ENCODE results near the gene ADAMTSL1. TPM values are rescaled to one million over a fixed set of nuclear protein-coding genes. Genes with fewer than 3 reads are reported as not detected.

Gene ADAMTSL1
- total and polyA plus RNA-seq, 2 experiments from 2014 or later: 2.3 to 5.0 TPM

DNA sequence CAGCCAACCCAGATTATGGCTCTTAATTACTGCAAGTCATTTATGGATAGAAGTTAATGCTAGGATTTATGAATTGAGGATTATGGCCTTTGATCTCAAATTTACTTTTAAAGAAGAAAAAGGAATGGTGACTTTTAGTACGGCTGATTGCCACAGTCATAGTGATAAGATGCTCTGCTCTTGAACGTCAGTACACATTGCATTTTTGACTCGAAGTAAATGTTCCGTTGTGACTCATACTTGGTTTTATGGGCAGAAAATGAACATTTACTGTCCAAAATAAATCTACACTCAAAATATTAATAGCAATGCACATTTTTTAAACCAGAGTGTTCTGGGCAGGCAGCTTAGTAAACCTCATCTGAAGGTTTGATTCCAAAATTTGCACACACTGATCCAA lies 830 bp downstream of the ADAMTSL1 start:
- Mint-ChIP-seq H3K4me3 (peak overlapping the region; percentile 67), H3K27ac (no peak overlapping the region), H3K4me1 (peaks cover 63% of the 10 kb centered on the region), H3K9me3 (peaks cover under 1% of the 10 kb centered on the region; the same call in 2 of the 3 replicates), H3K36me3 (ENCODE audit: low read depth) (0 out of 3 replicates have a peak, but pooled peaks cover under 1% of the 10 kb centered on the region), H3K27me3 (ENCODE audit: insufficient read depth, low read depth, poor library complexity) (peaks cover 3% of the 10 kb centered on the region)
- no peak overlapping the region for H3K27ac ChIP-seq (ENCODE audit: low read depth)
- ATAC-seq (no peak), DNase-seq (ENCODE audit: low spot score) (no peak)
- peak overlapping the region; percentile 70; the same call in 1 of the 2 replicates for H2AFZ ChIP-seq
- H3F3A ChIP-seq (replicated peaks; ENCODE audit: low read depth): no peaks in the 10 kb centered on the region; the same call in 1 of the 2 replicates
- H3K79me2 ChIP-seq (replicated peaks; ENCODE audit: insufficient read depth): no peaks in the 10 kb centered on the region
- H3K4me2 ChIP-seq: peak overlapping the region; percentile 69
- H3K36me3 ChIP-seq (ENCODE audit: insufficient read depth): no peaks in the 10 kb centered on the region
- no peaks in the 10 kb centered on the region for H4K20me1 ChIP-seq (replicated peaks; ENCODE audit: insufficient read depth)
- no peak for TF ChIP-seq REST (IDR thresholded peaks at IDR 0.05; ENCODE audit: unreplicated experiment)
- no peak for TF ChIP-seq ETS1 (IDR thresholded peaks at IDR 0.05)
- no peak for TF ChIP-seq CREB1 (CRISPR knock-in tag; IDR thresholded peaks at IDR 0.05; ENCODE audit: low read depth)
- TF ChIP-seq POLR2AphosphoS5 (IDR thresholded peaks at IDR 0.05; ENCODE audit: low read depth): no peak
- no peak for TF ChIP-seq ZNF114 (CRISPR knock-in tag; IDR thresholded peaks at IDR 0.05)
- TF ChIP-seq, protein P1, sequence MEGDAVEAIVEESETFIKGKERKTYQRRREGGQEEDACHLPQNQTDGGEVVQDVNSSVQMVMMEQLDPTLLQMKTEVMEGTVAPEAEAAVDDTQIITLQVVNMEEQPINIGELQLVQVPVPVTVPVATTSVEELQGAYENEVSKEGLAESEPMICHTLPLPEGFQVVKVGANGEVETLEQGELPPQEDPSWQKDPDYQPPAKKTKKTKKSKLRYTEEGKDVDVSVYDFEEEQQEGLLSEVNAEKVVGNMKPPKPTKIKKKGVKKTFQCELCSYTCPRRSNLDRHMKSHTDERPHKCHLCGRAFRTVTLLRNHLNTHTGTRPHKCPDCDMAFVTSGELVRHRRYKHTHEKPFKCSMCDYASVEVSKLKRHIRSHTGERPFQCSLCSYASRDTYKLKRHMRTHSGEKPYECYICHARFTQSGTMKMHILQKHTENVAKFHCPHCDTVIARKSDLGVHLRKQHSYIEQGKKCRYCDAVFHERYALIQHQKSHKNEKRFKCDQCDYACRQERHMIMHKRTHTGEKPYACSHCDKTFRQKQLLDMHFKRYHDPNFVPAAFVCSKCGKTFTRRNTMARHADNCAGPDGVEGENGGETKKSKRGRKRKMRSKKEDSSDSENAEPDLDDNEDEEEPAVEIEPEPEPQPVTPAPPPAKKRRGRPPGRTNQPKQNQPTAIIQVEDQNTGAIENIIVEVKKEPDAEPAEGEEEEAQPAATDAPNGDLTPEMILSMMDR (conservative IDR thresholded peaks at IDR 0.05; ENCODE audit: low read depth in 2 of 2): no peak
- peak overlapping the region; percentile 46; the same call in 1 of the 2 replicates for H3K4me3 ChIP-seq
- H3K4me1 ChIP-seq (ENCODE audit: insufficient read depth): peaks cover 55% of the 10 kb centered on the region
- no peaks in the 10 kb centered on the region for H3K27me3 ChIP-seq (ENCODE audit: insufficient read depth)
- no peaks in the 10 kb centered on the region for H3K9me2 ChIP-seq (ENCODE audit: insufficient read depth)

GRCh38 chr9:18477121-18477660 lies 3.2 kb downstream of the ADAMTSL1 start:
- Histone ChIP-seq H4K20me1 (replicated peaks; ENCODE audit: insufficient read depth) (no peaks in the 10 kb centered on the region), H3K36me3 (ENCODE audit: insufficient read depth) (no peaks in the 10 kb centered on the region), H3K4me3 (no peak overlapping the region), H3K4me1 (ENCODE audit: insufficient read depth) (peaks cover 48% of the 10 kb centered on the region), H3K79me2 (replicated peaks; ENCODE audit: insufficient read depth) (no peaks in the 10 kb centered on the region), H3K27ac (ENCODE audit: low read depth) (no peak overlapping the region), H3K9me2 (ENCODE audit: insufficient read depth) (no peaks in the 10 kb centered on the region), H3F3A (replicated peaks; ENCODE audit: low read depth) (no peaks in the 10 kb centered on the region; the same call in 1 of the 2 replicates), H2AFZ (no peak overlapping the region), H3K27me3 (ENCODE audit: insufficient read depth) (no peaks in the 10 kb centered on the region), H3K4me2 (no peak overlapping the region)
- Mint-ChIP-seq H3K36me3 (ENCODE audit: low read depth) (no peaks in the 10 kb centered on the region), H3K27ac (peak overlapping the region; percentile 27; the same call in 1 of the 2 replicates), H3K9me3 (no peaks in the 10 kb centered on the region), H3K27me3 (ENCODE audit: insufficient read depth, low read depth, poor library complexity) (peaks cover 3% of the 10 kb centered on the region), H3K4me1 (peaks cover 60% of the 10 kb centered on the region), H3K4me3 (no peak overlapping the region)
- no peak for ATAC-seq
- DNase-seq (ENCODE audit: low spot score): no peak
- TF ChIP-seq, protein P1 (conservative IDR thresholded peaks at IDR 0.05; ENCODE audit: low read depth in 2 of 2): no peak
- no peak for TF ChIP-seq EZH2phosphoT487 (IDR thresholded peaks at IDR 0.05; ENCODE audit: unreplicated experiment)
- TF ChIP-seq STAT1 (IDR thresholded peaks at IDR 0.05; ENCODE audit: unreplicated experiment): no peak
- no peak for TF ChIP-seq EZH2 (IDR thresholded peaks at IDR 0.05; ENCODE audit: low read depth, unreplicated experiment)
- TF ChIP-seq JUNB (IDR thresholded peaks at IDR 0.05; ENCODE audit: unreplicated experiment): no peak
- TF ChIP-seq ZNF331 (CRISPR knock-in tag; IDR thresholded peaks at IDR 0.05; ENCODE audit: low read depth): no peak
